ENCODE results near the gene BPTF.

- TF ChIP-seq CTCF (IDR thresholded peaks at IDR 0.05) (no peak), POLR2A (IDR thresholded peaks at IDR 0.05) (no peak)
Observed at GRCh38 chr17:67838538-67838937, 13.2 kb downstream of the BPTF start.

All from lower leg skin (tissue), 3 donors.